ENCODE measurements around the gene COIL. TPM values are rescaled to one million over a fixed set of nuclear protein-coding genes. Genes with fewer than 3 reads are reported as not detected.
"Not testable (repeated sequence)": the region's sequence is repeated elsewhere in the genome, so short reads cannot be mapped to it uniquely, and the experiment has no call there.

Gene COIL
- total RNA-seq, 2 experiments from 2014 or later, result 16.9 to 19.8 TPM

DNA sequence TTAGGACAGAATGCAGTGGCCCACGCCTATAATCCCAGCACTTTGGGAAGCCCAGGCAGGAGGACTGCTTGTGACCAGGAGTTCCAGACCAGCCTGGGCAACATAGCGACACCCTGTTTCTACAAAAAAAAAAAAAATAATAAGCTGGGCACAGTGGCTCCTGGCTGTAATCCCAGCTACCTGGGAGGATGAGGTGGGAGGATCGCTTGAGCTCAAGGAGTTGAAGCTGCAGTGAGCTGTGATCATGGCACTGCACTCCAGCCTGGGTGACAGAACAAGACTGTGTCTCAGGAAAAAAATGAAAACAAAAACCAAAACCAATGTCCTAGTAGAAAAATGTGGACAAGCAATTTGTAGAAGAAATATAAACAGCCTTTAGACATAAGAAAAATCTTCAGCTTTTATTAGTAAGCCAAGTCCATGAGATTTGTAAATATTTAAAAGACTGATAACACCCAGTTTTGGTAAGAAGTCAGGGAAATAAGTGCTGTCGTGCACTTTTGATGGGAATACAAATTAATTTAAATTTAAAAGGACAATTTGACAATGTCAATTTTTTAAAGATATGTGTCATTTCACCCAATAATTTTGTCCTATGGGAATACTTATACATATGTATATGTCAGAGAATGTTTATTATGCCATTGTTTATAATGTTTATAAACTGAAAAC, 28.2 kb upstream of the COIL start:
- POLR2A ChIA-PET, result interaction anchor here (0.6 kb wide), 1 partner anchor 15 kb away, joined by 3 read pairs; no protein-coding TSS in a partner anchor
- Mint-ChIP-seq H3K27ac (no peak overlapping the region), H3K36me3 (ENCODE audit: low read depth) (peaks cover 5% of the 10 kb centered on the region), H3K4me1 (no peaks in the 10 kb centered on the region), H3K9me3 (no peaks in the 10 kb centered on the region), H3K27me3 (no peaks in the 10 kb centered on the region), H3K4me3 (no peak overlapping the region)
- CTCF ChIA-PET, result interaction anchor here (0.6 to 1.2 kb wide), 2 partner anchors 10 to 23 kb away, joined by 3 read pairs; no protein-coding TSS in a partner anchor
- DNase-seq, result no peak

DNA sequence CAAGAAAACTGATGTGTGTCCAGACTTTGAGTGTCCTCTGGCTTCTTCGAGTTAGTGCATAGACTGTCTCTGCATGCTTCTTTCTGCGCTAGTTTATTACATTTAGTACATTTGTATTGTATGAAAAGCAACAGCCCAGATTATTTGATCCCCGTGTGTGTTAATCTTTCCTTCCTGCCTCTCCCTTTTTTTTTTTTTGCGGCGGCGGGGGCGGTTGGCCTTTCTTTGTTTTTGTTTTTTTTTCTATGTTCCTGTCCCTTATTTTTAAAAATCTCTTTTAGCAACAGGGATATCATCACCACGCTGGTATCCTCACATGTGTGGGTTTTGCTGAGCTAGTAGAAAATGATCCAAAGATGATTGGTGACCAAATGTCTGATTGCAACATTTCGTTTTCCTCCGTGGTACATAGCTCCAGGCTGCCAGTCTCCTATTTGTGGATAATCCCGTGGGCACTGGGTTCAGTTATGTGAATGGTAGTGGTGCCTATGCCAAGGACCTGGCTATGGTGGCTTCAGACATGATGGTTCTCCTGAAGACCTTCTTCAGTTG, 26.5 kb upstream of the COIL start:
- Mint-ChIP-seq H3K27ac (no peak overlapping the region), H3K4me1 (no peaks in the 10 kb centered on the region), H3K36me3 (ENCODE audit: low read depth) (peaks cover 5% of the 10 kb centered on the region), H3K4me3 (no peak overlapping the region), H3K27me3 (no peaks in the 10 kb centered on the region), H3K9me3 (no peaks in the 10 kb centered on the region)
- ChIA-PET CTCF (no interaction called here), POLR2A (no interaction called here)
- DNase-seq, result no peak

DNA sequence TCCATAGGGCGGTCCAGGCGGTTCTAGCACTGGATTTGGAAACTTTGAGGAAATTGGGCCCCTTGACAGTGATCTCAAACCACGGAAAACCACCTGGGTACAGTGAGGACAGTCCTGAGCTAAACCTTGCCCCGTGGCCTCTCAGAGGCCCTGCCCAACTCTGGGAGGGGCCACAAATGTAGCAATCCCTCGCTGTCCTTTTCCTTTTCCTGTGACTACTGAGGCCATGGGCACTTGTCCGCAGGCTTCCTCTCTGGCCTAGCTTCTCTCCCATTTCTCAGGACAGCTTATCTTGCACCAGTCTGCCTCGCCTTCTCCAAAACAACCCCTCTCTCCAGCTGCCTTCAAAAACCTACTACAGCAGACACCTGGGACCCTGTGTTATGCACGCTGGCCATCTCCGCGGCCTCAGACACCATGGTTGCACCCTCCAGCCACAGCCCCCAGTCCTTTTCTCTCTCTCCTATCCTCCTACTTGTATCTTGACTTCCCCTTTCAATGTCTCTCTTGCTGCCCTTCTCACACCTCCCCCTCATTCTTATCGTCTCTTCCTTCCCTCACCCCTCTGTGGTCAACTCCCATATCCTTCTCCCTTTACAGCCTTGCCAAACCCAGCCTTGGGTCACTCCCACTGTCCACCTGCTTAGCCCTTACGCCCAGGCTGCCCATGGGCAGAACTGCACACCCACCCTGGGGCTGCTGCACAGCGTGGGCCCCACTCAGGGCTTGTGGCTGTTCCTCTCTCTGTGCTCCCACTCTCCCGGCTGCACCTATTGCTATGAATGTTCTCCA, 24.7 kb upstream of the COIL start:
- Mint-ChIP-seq H3K36me3 (ENCODE audit: low read depth) (peaks cover 5% of the 10 kb centered on the region), H3K4me3 (no peak overlapping the region), H3K27ac (no peak overlapping the region), H3K9me3 (no peaks in the 10 kb centered on the region), H3K4me1 (no peaks in the 10 kb centered on the region), H3K27me3 (no peaks in the 10 kb centered on the region)
- ChIA-PET POLR2A (interaction anchor here (0.5 to 0.6 kb wide), 2 partner anchors 284 to 938 kb away, joined by 3 read pairs; no protein-coding TSS in a partner anchor), CTCF (interaction anchor here (0.6 to 1.2 kb wide), 5 partner anchors 12 to 1043 kb away, joined by 3 to 5 read pairs (median 3); partner anchors contain the start of gene COIL)
- DNase-seq, result no peak

GRCh38 chr17:56983366-56983765, 22.5 kb upstream of the COIL start:
- POLR2A ChIA-PET, result no interaction called here
- CTCF ChIA-PET, result no interaction called here
- H3K4me1 Mint-ChIP-seq, result peaks cover 9% of the 10 kb centered on the region
- H3K27me3 Mint-ChIP-seq, result no peaks in the 10 kb centered on the region
- H3K9me3 Mint-ChIP-seq, result no peaks in the 10 kb centered on the region
- no peak for DNase-seq
- peaks cover 5% of the 10 kb centered on the region for H3K36me3 Mint-ChIP-seq (ENCODE audit: low read depth)
- no peak overlapping the region for H3K4me3 Mint-ChIP-seq
- H3K27ac Mint-ChIP-seq, result no peak overlapping the region

- Mint-ChIP-seq H3K9me3 (no peaks in the 10 kb centered on the region), H3K4me3 (no peak overlapping the region), H3K27ac (no peak overlapping the region), H3K27me3 (peaks cover under 1% of the 10 kb centered on the region), H3K4me1 (peaks cover 14% of the 10 kb centered on the region), H3K36me3 (ENCODE audit: low read depth) (peaks cover 5% of the 10 kb centered on the region)
- no peak for DNase-seq
- ChIA-PET POLR2A (no interaction called here), CTCF (interaction anchor here (1.5 kb wide), 1 partner anchor 12 kb away, joined by 5 read pairs; no protein-coding TSS in a partner anchor)
Observed at GRCh38 chr17:56982312-56982711, 21.5 kb upstream of the COIL start.

DNA sequence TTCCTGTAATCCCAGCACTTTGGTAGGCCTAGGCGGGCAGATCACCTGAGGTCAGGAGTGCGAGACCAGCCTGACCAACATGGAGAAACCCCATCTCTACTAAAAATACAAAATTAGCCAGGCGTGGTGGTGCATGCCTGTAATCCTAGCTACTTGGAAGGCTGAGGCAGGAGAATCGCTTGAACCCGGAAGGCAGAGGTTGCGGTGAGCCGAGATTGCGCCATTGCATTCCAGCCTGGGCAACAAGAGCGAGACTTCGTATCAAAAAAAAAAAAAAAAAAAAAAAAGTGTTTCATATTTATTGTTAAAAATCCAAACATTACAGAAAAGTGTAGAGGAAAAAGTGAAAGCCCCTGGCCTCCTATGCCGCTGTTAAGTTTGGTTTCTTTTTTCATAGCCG, 19.7 kb upstream of the COIL start:
- DNase-seq; H3K36me3 Mint-ChIP-seq (ENCODE audit: low read depth); H3K9me3 Mint-ChIP-seq; H3K4me3 Mint-ChIP-seq; POLR2A ChIA-PET; H3K27ac Mint-ChIP-seq; CTCF ChIA-PET: not testable (repeated sequence)
- Mint-ChIP-seq H3K4me1 (peaks cover 21% of the 10 kb centered on the region), H3K27me3 (peaks cover 14% of the 10 kb centered on the region)

- ChIA-PET CTCF (interaction anchor here (1.2 to 1.5 kb wide), 2 partner anchors 10 to 106 kb away, joined by 3 read pairs; partner anchors contain the start of gene AKAP1), POLR2A (no interaction called here)
- no peaks in the 10 kb centered on the region for H3K36me3 Mint-ChIP-seq (ENCODE audit: low read depth)
- peaks cover 21% of the 10 kb centered on the region for H3K4me1 Mint-ChIP-seq
- H3K27ac Mint-ChIP-seq, result peak overlapping the region; percentile 89
- peaks cover 23% of the 10 kb centered on the region for H3K27me3 Mint-ChIP-seq
- no peak for DNase-seq
- H3K9me3 Mint-ChIP-seq, result no peaks in the 10 kb centered on the region
- peak overlapping the region; percentile 26 for H3K4me3 Mint-ChIP-seq
Observed at GRCh38 chr17:56979091-56979480, 18.2 kb upstream of the COIL start.

- POLR2A ChIA-PET, result no interaction called here
- CTCF ChIA-PET, result interaction anchor here (0.6 to 1.5 kb wide), 5 partner anchors 10 to 106 kb away, joined by 3 to 4 read pairs (median 3); partner anchors contain the start of genes AKAP1 and COIL
- H3K36me3 Mint-ChIP-seq (ENCODE audit: low read depth), result no peaks in the 10 kb centered on the region
Observed at GRCh38 chr17:56978441-56979090, 17.7 kb upstream of the COIL start.

GRCh38 chr17:56977673-56978395, 17.0 kb upstream of the COIL start, which contains the start of gene SCPEP1:
SCPEP1 (plus strand) TSS chr17:56978131; CDS start chr17:56978160, 29 bp downstream.
- H3K9me3 Mint-ChIP-seq, result no peaks in the 10 kb centered on the region
- CTCF ChIA-PET, result interaction anchor here (0.6 to 1.5 kb wide), 4 partner anchors 10 to 107 kb away, joined by 3 to 4 read pairs (median 3); partner anchors contain the start of genes AKAP1 and COIL

More at GRCh38 chr17:56978441-56979090, 17.7 kb upstream of the COIL start:
- DNase-seq, result no peak
- H3K4me1 Mint-ChIP-seq, result peaks cover 21% of the 10 kb centered on the region
- H3K9me3 Mint-ChIP-seq, result no peaks in the 10 kb centered on the region
- peak overlapping the region; percentile 86 for H3K4me3 Mint-ChIP-seq
- H3K27me3 Mint-ChIP-seq, result peaks cover 23% of the 10 kb centered on the region
- H3K27ac Mint-ChIP-seq, result peak overlapping the region; percentile 89

DNA sequence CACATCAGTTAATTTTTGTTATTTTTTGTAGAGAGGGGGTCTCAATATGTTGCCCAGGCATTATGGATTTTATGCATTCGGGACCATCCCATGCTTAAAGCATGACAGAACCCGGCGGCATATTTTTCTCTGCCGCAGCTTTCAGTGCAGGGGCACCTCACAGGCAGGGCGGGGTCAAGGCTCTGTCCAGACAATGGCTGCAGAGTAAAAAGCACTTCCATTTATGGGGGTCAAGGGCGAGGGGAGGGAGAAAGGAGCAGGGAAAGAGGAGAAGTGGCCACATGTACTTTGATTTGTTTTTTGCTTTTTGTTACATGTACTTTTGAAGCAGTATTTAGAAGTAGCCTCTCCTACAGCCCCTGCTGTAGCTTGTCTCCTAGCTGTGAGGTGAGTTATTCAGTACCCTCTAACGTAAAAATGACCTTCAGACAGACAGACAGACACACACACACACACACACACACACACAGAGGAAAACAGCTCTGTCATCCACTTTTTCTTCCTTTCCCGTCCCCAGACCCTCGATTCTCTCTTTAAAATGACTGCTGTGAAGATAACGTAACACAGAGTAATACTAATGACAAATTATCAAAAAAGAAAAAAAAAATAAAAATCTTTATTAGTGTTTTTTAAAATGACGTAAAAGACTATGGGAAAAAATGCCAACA, 16.2 kb upstream of the COIL start:
- POLR2A ChIA-PET, result no interaction called here
- no peaks in the 10 kb centered on the region for H3K36me3 Mint-ChIP-seq (ENCODE audit: low read depth)
- CTCF ChIA-PET, result interaction anchor here (1.2 kb wide), 1 partner anchor 17 kb away, joined by 4 read pairs; the partner anchor contains the start of gene COIL
- peaks cover 23% of the 10 kb centered on the region for H3K27me3 Mint-ChIP-seq
- no peaks in the 10 kb centered on the region for H3K9me3 Mint-ChIP-seq
- H3K27ac Mint-ChIP-seq, result no peak overlapping the region
- peaks cover 21% of the 10 kb centered on the region for H3K4me1 Mint-ChIP-seq
- H3K4me3 Mint-ChIP-seq, result peak overlapping the region; percentile 64
- DNase-seq, result no peak

More at GRCh38 chr17:56977673-56978395, 17.0 kb upstream of the COIL start, which contains the start of gene SCPEP1:
- Mint-ChIP-seq H3K4me3 (peak within 1 kb of the TSS; percentile 86), H3K27ac (peak within 1 kb of the TSS; percentile 89), H3K27me3 (peaks cover 23% of the 10 kb centered on the region), H3K36me3 (ENCODE audit: low read depth) (no peaks in the 10 kb centered on the region), H3K4me1 (peaks cover 21% of the 10 kb centered on the region)
- POLR2A ChIA-PET, result no interaction called here
- peak; percentile 84 for DNase-seq

DNA sequence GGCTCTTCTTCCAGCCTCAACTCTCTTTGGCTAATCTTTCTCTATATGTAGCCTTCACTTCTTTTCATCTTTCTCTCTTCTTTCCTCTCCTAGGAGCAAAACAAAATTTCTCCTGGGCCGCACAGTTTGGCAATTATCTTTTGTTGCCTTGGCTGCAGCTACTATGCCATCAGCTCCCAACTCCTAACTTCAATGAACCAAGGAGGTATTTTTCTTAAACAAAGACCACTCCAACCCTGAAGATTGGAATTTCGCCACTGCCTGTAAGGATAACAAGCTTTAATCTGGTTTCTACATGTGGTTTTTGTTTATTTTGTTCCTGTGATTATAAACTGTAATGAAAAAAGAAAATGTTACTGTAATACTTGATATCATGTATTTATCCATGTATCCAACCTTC, 14.8 kb upstream of the COIL start:
- no peak overlapping the region for H3K4me3 Mint-ChIP-seq
- DNase-seq, result no peak
- H3K27me3 Mint-ChIP-seq, result peaks cover 23% of the 10 kb centered on the region
- CTCF ChIA-PET, result interaction anchor here (0.8 kb wide), 1 partner anchor 71 kb away, joined by 3 read pairs; no protein-coding TSS in a partner anchor
- H3K27ac Mint-ChIP-seq, result no peak overlapping the region
- H3K9me3 Mint-ChIP-seq, result no peaks in the 10 kb centered on the region
- peaks cover 21% of the 10 kb centered on the region for H3K4me1 Mint-ChIP-seq
- no peaks in the 10 kb centered on the region for H3K36me3 Mint-ChIP-seq (ENCODE audit: low read depth)
- POLR2A ChIA-PET, result no interaction called here
